HEK293 (cell line): Measurements from ENCODE around the gene ARHGAP10.

Experiments
- EGR2 ChIP-seq: fragments of 450-650 bp; formaldehyde crosslinking; IDR thresholded peaks from 2 replicates; pipeline ENCODE4 v1.5.1; 2016; ENCODE audit warnings: low read depth, missing biosample characterization, missing genetic modification characterization
- GFI1B ChIP-seq: fragments of 450-650 bp; formaldehyde crosslinking; IDR thresholded peaks from 2 replicates; pipeline ENCODE4 v1.5.1; 2016; ENCODE audit warnings: missing biosample characterization, missing genetic modification characterization
- GLI4 ChIP-seq: fragments of 450-650 bp; formaldehyde crosslinking; IDR thresholded peaks from 2 replicates; pipeline ENCODE4 v1.5.1; 2016; ENCODE audit warnings: missing biosample characterization, missing genetic modification characterization
- KLF16 ChIP-seq: fragments of 450-650 bp; formaldehyde crosslinking; IDR thresholded peaks from 2 replicates; pipeline ENCODE4 v1.5.1; 2017; ENCODE audit warnings: missing biosample characterization, missing genetic modification characterization
- MZF1 ChIP-seq: fragments of 450-650 bp; formaldehyde crosslinking; IDR thresholded peaks from 2 replicates; pipeline ENCODE4 v1.5.1; 2017; ENCODE audit warnings: missing biosample characterization, missing genetic modification characterization, borderline replicate concordance
- OSR2 ChIP-seq: fragments of 450-650 bp; formaldehyde crosslinking; IDR thresholded peaks from 2 replicates; pipeline ENCODE4 v1.5.1; 2016; ENCODE audit warnings: missing biosample characterization, missing genetic modification characterization
- WT1 ChIP-seq: fragments of 450-650 bp; formaldehyde crosslinking; IDR thresholded peaks from 2 replicates; pipeline ENCODE4 v1.5.1; 2016; ENCODE audit warnings: missing biosample characterization, missing genetic modification characterization
- ZBTB48 ChIP-seq: fragments of 450-650 bp; formaldehyde crosslinking; IDR thresholded peaks from 2 replicates; pipeline ENCODE4 v1.5.1; 2016; ENCODE audit warnings: missing biosample characterization, missing genetic modification characterization
- ZFP41 ChIP-seq: fragments of 450-650 bp; formaldehyde crosslinking; IDR thresholded peaks from 2 replicates; pipeline ENCODE4 v1.5.1; 2016; ENCODE audit warnings: missing biosample characterization, missing genetic modification characterization, borderline replicate concordance
- ZNF121 ChIP-seq: fragments of 450-650 bp; formaldehyde crosslinking; IDR thresholded peaks from 2 replicates; pipeline ENCODE4 v1.5.1; 2016; ENCODE audit warnings: missing biosample characterization, missing genetic modification characterization
- ZNF140 ChIP-seq: fragments of 450-650 bp; formaldehyde crosslinking; IDR thresholded peaks from 2 replicates; pipeline ENCODE4 v1.5.1; 2016; ENCODE audit warnings: missing biosample characterization, missing genetic modification characterization
- ZNF155 ChIP-seq: fragments of 450-650 bp; formaldehyde crosslinking; IDR thresholded peaks from 2 replicates; pipeline ENCODE4 v1.5.1; 2016; ENCODE audit warnings: missing biosample characterization, missing genetic modification characterization
- ZNF184 ChIP-seq: fragments of 450-650 bp; IDR thresholded peaks from 2 replicates; pipeline ENCODE4 v1.5.1; 2018; ENCODE audit warnings: missing biosample characterization, mild to moderate bottlenecking, missing genetic modification characterization
- ZNF202 ChIP-seq: fragments of 450-650 bp; formaldehyde crosslinking; IDR thresholded peaks from 2 replicates; pipeline ENCODE4 v1.5.1; 2016; ENCODE audit warnings: missing biosample characterization, missing genetic modification characterization, borderline replicate concordance
- ZNF223 ChIP-seq: fragments of 450-650 bp; formaldehyde crosslinking; IDR thresholded peaks from 2 replicates; pipeline ENCODE4 v1.5.1; 2016; ENCODE audit warnings: missing biosample characterization, missing genetic modification characterization
- ZNF239 ChIP-seq: fragments of 450-650 bp; formaldehyde crosslinking; IDR thresholded peaks from 2 replicates; pipeline ENCODE4 v1.5.1; 2016; ENCODE audit warnings: missing biosample characterization, missing genetic modification characterization
- ZNF302 ChIP-seq: fragments of 450-650 bp; formaldehyde crosslinking; IDR thresholded peaks from 2 replicates; pipeline ENCODE4 v1.5.1; 2016; ENCODE audit warnings: missing biosample characterization, missing genetic modification characterization, low read depth
- ZNF394 ChIP-seq: fragments of 450-650 bp; formaldehyde crosslinking; IDR thresholded peaks from 2 replicates; pipeline ENCODE4 v1.5.1; 2016; ENCODE audit warnings: missing biosample characterization, missing genetic modification characterization, mild to moderate bottlenecking, moderate library complexity, borderline replicate concordance
- ZNF416 ChIP-seq: fragments of 450-650 bp; formaldehyde crosslinking; IDR thresholded peaks from 2 replicates; pipeline ENCODE4 v1.5.1; 2016; ENCODE audit warnings: missing biosample characterization, missing genetic modification characterization
- ZNF530 ChIP-seq: fragments of 450-650 bp; formaldehyde crosslinking; IDR thresholded peaks from 2 replicates; pipeline ENCODE4 v1.5.1; 2016; ENCODE audit warnings: low read depth, missing biosample characterization, missing genetic modification characterization
- ZNF670 ChIP-seq: fragments of 450-650 bp; formaldehyde crosslinking; IDR thresholded peaks from 2 replicates; pipeline ENCODE4 v1.5.1; 2016; ENCODE audit warnings: missing biosample characterization, missing genetic modification characterization, low read depth
- ZNF837 ChIP-seq: fragments of 450-650 bp; formaldehyde crosslinking; IDR thresholded peaks from 2 replicates; pipeline ENCODE4 v1.5.1; 2016; ENCODE audit warnings: missing biosample characterization, missing genetic modification characterization
- ZSCAN23 ChIP-seq: fragments of 450-650 bp; formaldehyde crosslinking; IDR thresholded peaks from 2 replicates; pipeline ENCODE4 v1.5.1; 2016; ENCODE audit warnings: missing biosample characterization, missing genetic modification characterization
- TF ChIP-seq, protein P1 (sequence below): fragments of 450-650 bp; formaldehyde crosslinking; IDR thresholded peaks from 2 replicates; pipeline ENCODE4 v1.5.1; 2016; ENCODE audit warnings: missing biosample characterization, missing genetic modification characterization
- TF ChIP-seq, protein P2 (sequence below): fragments of 450-650 bp; formaldehyde crosslinking; IDR thresholded peaks from 2 replicates; pipeline ENCODE4 v1.5.1; 2016; ENCODE audit warnings: missing biosample characterization, missing genetic modification characterization
- TF ChIP-seq, protein P3 (sequence below): fragments of 450-650 bp; formaldehyde crosslinking; IDR thresholded peaks from 2 replicates; pipeline ENCODE4 v1.5.1; 2016; ENCODE audit warnings: missing biosample characterization, missing genetic modification characterization
- TF ChIP-seq, protein P4 (sequence below): fragments of 450-650 bp; formaldehyde crosslinking; IDR thresholded peaks from 2 replicates; pipeline ENCODE4 v1.5.1; 2016; ENCODE audit warnings: missing biosample characterization, missing genetic modification characterization, borderline replicate concordance
- TF ChIP-seq, protein P5 (sequence below): IDR thresholded peaks from 2 replicates; pipeline ENCODE4 v1.6.1; 2011; ENCODE audit warnings: mild to moderate bottlenecking, low read depth, low read length, borderline replicate concordance
- TF ChIP-seq, protein P6 (sequence below): fragments of 450-650 bp; formaldehyde crosslinking; IDR thresholded peaks from 2 replicates; pipeline ENCODE4 v1.5.1; 2016; ENCODE audit warnings: missing biosample characterization, missing genetic modification characterization

The ARHGAP10 gene

DNA sequence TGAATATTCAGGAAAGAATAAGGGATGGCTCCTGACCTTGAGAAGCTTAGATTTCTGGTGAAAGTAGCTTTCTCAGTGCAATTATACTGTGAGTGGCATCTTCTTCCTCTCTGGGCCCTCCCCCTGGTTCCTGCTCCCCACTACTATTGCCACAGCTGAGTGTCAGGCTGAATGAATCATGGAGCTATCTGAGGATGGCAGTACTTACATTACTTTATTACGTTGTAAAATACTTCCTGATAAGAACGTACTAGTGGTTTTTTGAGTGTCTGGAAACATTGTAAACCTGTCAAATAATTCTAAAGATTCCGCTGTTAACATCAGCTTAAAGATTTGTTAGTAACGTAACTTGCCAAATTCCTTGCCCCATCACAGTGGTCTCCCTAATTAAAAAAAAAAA is 36.2 kb downstream of the ARHGAP10 start (continued):
- no peak for TF ChIP-seq ZNF416 (tag by site-specific recombination)
- TF ChIP-seq ZNF302: no peak
- peak; percentile 96 for TF ChIP-seq OSR2 (tag by site-specific recombination)
- TF ChIP-seq ZNF394 (tag by site-specific recombination): peak; percentile 57; the same call in 1 of the 2 replicates
- TF ChIP-seq, protein P1, sequence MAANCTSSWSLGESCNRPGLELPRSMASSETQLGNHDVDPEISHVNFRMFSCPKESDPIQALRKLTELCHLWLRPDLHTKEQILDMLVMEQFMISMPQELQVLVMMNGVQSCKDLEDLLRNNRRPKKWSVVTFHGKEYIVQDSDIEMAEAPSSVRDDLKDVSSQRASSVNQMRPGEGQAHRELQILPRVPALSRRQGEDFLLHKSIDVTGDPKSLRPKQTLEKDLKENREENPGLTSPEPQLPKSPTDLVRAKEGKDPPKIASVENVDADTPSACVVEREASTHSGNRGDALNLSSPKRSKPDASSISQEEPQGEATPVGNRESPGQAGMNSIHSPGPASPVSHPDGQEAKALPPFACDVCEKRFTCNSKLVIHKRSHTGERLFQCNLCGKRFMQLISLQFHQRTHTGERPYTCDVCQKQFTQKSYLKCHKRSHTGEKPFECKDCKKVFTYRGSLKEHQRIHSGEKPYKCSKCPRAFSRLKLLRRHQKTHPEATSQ (tag by site-specific recombination): no peak
- no peak for TF ChIP-seq ZNF155
- no peak for TF ChIP-seq ZNF202 (tag by site-specific recombination)
- no peak for TF ChIP-seq GLI4
- TF ChIP-seq ZNF223: no peak
- TF ChIP-seq ZNF530 (tag by site-specific recombination): no peak
- TF ChIP-seq, protein P2, sequence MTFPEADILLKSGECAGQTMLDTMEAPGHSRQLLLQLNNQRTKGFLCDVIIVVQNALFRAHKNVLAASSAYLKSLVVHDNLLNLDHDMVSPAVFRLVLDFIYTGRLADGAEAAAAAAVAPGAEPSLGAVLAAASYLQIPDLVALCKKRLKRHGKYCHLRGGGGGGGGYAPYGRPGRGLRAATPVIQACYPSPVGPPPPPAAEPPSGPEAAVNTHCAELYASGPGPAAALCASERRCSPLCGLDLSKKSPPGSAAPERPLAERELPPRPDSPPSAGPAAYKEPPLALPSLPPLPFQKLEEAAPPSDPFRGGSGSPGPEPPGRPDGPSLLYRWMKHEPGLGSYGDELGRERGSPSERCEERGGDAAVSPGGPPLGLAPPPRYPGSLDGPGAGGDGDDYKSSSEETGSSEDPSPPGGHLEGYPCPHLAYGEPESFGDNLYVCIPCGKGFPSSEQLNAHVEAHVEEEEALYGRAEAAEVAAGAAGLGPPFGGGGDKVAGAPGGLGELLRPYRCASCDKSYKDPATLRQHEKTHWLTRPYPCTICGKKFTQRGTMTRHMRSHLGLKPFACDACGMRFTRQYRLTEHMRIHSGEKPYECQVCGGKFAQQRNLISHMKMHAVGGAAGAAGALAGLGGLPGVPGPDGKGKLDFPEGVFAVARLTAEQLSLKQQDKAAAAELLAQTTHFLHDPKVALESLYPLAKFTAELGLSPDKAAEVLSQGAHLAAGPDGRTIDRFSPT (tag by site-specific recombination): peak; percentile 95
- no peak for TF ChIP-seq ZNF837
- TF ChIP-seq, protein P3, sequence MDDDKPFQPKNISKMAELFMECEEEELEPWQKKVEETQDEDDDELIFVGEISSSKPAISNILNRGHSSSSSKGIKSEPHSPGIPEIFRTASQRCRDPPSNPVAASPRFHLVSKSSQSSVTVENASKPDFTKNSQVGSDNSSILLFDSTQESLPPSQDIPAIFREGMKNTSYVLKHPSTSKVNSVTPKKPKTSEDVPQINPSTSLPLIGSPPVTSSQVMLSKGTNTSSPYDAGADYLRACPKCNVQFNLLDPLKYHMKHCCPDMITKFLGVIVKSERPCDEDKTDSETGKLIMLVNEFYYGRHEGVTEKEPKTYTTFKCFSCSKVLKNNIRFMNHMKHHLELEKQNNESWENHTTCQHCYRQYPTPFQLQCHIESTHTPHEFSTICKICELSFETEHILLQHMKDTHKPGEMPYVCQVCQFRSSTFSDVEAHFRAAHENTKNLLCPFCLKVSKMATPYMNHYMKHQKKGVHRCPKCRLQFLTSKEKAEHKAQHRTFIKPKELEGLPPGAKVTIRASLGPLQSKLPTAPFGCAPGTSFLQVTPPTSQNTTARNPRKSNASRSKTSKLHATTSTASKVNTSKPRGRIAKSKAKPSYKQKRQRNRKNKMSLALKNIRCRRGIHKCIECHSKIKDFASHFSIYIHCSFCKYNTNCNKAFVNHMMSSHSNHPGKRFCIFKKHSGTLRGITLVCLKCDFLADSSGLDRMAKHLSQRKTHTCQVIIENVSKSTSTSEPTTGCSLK: no peak
- TF ChIP-seq ZNF670 (tag by site-specific recombination): no peak
- no peak for TF ChIP-seq ZNF239 (tag by site-specific recombination)
- TF ChIP-seq, protein P4, sequence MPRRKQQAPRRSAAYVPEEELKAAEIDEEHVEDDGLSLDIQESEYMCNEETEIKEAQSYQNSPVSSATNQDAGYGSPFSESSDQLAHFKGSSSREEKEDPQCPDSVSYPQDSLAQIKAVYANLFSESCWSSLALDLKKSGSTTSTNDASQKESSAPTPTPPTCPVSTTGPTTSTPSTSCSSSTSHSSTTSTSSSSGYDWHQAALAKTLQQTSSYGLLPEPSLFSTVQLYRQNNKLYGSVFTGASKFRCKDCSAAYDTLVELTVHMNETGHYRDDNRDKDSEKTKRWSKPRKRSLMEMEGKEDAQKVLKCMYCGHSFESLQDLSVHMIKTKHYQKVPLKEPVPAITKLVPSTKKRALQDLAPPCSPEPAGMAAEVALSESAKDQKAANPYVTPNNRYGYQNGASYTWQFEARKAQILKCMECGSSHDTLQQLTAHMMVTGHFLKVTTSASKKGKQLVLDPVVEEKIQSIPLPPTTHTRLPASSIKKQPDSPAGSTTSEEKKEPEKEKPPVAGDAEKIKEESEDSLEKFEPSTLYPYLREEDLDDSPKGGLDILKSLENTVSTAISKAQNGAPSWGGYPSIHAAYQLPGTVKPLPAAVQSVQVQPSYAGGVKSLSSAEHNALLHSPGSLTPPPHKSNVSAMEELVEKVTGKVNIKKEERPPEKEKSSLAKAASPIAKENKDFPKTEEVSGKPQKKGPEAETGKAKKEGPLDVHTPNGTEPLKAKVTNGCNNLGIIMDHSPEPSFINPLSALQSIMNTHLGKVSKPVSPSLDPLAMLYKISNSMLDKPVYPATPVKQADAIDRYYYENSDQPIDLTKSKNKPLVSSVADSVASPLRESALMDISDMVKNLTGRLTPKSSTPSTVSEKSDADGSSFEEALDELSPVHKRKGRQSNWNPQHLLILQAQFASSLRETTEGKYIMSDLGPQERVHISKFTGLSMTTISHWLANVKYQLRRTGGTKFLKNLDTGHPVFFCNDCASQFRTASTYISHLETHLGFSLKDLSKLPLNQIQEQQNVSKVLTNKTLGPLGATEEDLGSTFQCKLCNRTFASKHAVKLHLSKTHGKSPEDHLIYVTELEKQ (tag by site-specific recombination): peak; percentile 96
- no peak for TF ChIP-seq ZBTB48 (tag by site-specific recombination)
- TF ChIP-seq WT1 (tag by site-specific recombination): peak; percentile 94
- TF ChIP-seq MZF1 (tag by site-specific recombination): peak; percentile 79; the same call in 1 of the 2 replicates
- TF ChIP-seq ZNF184 (tag by site-specific recombination): peak; percentile 32; the same call in 1 of the 2 replicates
- TF ChIP-seq, protein P5, sequence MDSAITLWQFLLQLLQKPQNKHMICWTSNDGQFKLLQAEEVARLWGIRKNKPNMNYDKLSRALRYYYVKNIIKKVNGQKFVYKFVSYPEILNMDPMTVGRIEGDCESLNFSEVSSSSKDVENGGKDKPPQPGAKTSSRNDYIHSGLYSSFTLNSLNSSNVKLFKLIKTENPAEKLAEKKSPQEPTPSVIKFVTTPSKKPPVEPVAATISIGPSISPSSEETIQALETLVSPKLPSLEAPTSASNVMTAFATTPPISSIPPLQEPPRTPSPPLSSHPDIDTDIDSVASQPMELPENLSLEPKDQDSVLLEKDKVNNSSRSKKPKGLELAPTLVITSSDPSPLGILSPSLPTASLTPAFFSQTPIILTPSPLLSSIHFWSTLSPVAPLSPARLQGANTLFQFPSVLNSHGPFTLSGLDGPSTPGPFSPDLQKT: no peak
- no peak for TF ChIP-seq EGR2 (tag by site-specific recombination)
- TF ChIP-seq ZFP41: no peak
- TF ChIP-seq GFI1B (tag by site-specific recombination): peak; percentile 94
- no peak for TF ChIP-seq ZNF140
- TF ChIP-seq ZNF121: no peak
- TF ChIP-seq, protein P6, sequence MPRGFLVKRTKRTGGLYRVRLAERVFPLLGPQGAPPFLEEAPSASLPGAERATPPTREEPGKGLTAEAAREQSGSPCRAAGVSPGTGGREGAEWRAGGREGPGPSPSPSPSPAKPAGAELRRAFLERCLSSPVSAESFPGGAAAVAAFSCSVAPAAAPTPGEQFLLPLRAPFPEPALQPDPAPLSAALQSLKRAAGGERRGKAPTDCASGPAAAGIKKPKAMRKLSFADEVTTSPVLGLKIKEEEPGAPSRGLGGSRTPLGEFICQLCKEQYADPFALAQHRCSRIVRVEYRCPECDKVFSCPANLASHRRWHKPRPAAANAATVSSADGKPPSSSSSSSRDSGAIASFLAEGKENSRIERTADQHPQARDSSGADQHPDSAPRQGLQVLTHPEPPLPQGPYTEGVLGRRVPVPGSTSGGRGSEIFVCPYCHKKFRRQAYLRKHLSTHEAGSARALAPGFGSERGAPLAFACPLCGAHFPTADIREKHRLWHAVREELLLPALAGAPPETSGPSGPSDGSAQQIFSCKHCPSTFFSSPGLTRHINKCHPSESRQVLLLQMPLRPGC (tag by site-specific recombination): peak; percentile 92
- peak; percentile 64; the same call in 1 of the 2 replicates for TF ChIP-seq KLF16
- TF ChIP-seq ZSCAN23 (tag by site-specific recombination): peak; percentile 74; the same call in 1 of the 2 replicates
